Stomach (tissue), 9 donors: Measurements from ENCODE around the gene TRIM37. TPM values are rescaled to one million over a fixed set of nuclear protein-coding genes. Genes with fewer than 3 reads are reported as not detected.

Source experiments
- DNase-seq, 2 donors: peaks; one replicate each; pipeline versions ENCODE4 v3.0.0 to v3.0.0-alpha.2; 2013 to 2019
- H3K27ac ChIP-seq, 5 donors: fragments of 200-600 bp in 4 of 5; sonication (generic) in 4 of 5; one replicate each; pipeline ENCODE4 v1.5.1; 2013 to 2019; ENCODE audit warnings: mild to moderate bottlenecking in 1 of 5, moderate library complexity in 1 of 5
- H3K27me3 ChIP-seq, 3 donors: fragments of 200-600 bp; sonication (generic); one replicate each; pipeline ENCODE4 v1.5.1; 2017 to 2019; ENCODE audit warnings: mixed run types in 1 of 3
- H3K36me3 ChIP-seq, 4 donors: fragments of 200-600 bp; sonication (generic); 1 replicate in 3 of 4; 2 replicates in 1 of 4; pipeline ENCODE4 v1.5.1; 2016 to 2019
- H3K4me1 ChIP-seq, 4 donors: fragments of 200-600 bp; sonication (generic); one replicate each; pipeline ENCODE4 v1.5.1; 2016 to 2019
- H3K4me3 ChIP-seq, 4 donors: fragments of 200-600 bp; sonication (generic) in 3 of 4; one replicate each; pipeline ENCODE4 v1.5.1; 2016 to 2019; ENCODE audit warnings: mild to moderate bottlenecking in 1 of 4
- H3K9me3 ChIP-seq, 4 donors: fragments of 200-600 bp; sonication (generic); one replicate each; pipeline ENCODE4 v1.5.1; 2016 to 2019
- CTCF ChIP-seq, 7 experiments: fragments of 450-650 bp in 4 of 7; fragments of 200-600 bp in 3 of 7; sonication (generic) in 3 of 7; IDR thresholded peaks; one replicate each; pipeline ENCODE4 v1.5.1; 2016 to 2019; ENCODE audit warnings: antibody characterized with exemption in 7 of 7, control low read depth in 2 of 7, mild to moderate bottlenecking in 1 of 7
- EP300 ChIP-seq: sonication (generic); formaldehyde crosslinking; IDR thresholded peaks from one replicate; pipeline ENCODE4 v1.6.1; 2017; ENCODE audit warnings: antibody characterized with exemption
- POLR2A ChIP-seq, 4 donors: fragments of 450-650 bp; IDR thresholded peaks; one replicate each; pipeline ENCODE4 v1.6.1; 2016; ENCODE audit warnings: antibody characterized with exemption in 4 of 4, control low read depth in 2 of 4, mild to moderate bottlenecking in 1 of 4, moderate library complexity in 1 of 4
- POLR2AphosphoS5 ChIP-seq, 3 donors: sonication (generic); formaldehyde crosslinking; IDR thresholded peaks; one replicate each; pipeline ENCODE4 v1.6.1; 2016; ENCODE audit warnings: antibody characterized with exemption in 3 of 3
- WGBS, 5 donors: extraction: QIAGEN DNeasy Blood & Tissue Kit in 3 of 5; methylation state at CpG; one replicate each; pipeline versions ENCODE4 v1.1.5 to v1.1.7; 2013 to 2018; 5-methylcytosine and 5-hydroxymethylcytosine counted together
- intact Hi-C: fragments of 100-400 bp; cut with DNase I; formaldehyde crosslinking; loops from one replicate; pipeline ENCODE4 v1.15.1; 2023; ENCODE audit warnings: low total_unique reads
- polyA plus RNA-seq, 3 donors: library from polyadenylated mRNA; stranded (reverse); fragments of 200-250 nt; gene quantifications; one replicate each; pipeline ENCODE4 v1.2.3, GENCODE V29; 2013
- total RNA-seq, 5 donors: library from RNA; depleted of rRNA; stranded (reverse); fragments of >200 nt; gene quantifications; one replicate each; pipeline versions ENCODE4 v1.1.0 to v1.2.3, GENCODE V29; 2014 to 2016
- donor health status: healthy with polysubstance abuse.
- donor health status: Bipolar disorder and iron deficiency.
- donor health status: healthy.

The TRIM37 gene
- total and polyA plus RNA-seq, 8 donors = 4.9 to 68.7 (median 29.0) TPM

DNA sequence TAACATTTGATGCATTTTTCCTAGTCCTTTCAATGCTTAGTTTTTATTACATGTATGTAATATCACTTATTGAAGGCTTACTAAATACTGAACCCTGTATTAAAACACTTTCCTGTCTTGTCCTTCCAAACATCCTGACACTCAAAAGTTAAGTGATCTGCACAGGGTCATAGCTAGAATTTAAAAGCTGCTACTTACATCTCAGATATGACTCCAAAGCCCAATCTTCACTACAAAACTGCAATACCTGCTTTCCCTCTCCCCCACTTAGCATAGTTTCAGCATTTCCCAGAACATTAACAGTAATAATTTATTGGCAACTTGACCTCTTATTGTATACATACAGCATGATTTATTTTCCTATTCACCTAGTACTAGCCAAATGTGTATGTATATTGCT, 4.3 kb upstream of the TRIM37 start:
- no peak for DNase-seq
- Histone ChIP-seq H3K4me3 (no peak overlapping the region), H3K36me3 (peaks cover 4 to 28% (median 21%) of the 10 kb centered on the region in 4 donors), H3K9me3 (no peaks in the 10 kb centered on the region), H3K27ac (no peak overlapping the region), H3K4me1 (peaks cover 6 to 23% (median 15%) of the 10 kb centered on the region in 4 donors), H3K27me3 (no peaks in the 10 kb centered on the region)
- intact Hi-C loops = no loop called here
- TF ChIP-seq EP300 = no peak
- TF ChIP-seq POLR2AphosphoS5 (IDR thresholded peaks at IDR 0.05) = no peak
- TF ChIP-seq CTCF (IDR thresholded peaks at IDR 0.05) = no peak
- TF ChIP-seq POLR2A (IDR thresholded peaks at IDR 0.05) = no peak

- H3K4me3 ChIP-seq = no peak overlapping the region
- intact Hi-C loops = no loop called here
- 60 to 77% (median 66%) methylated on average over 7 of the region's 7 CpGs for WGBS, 5 donors
- no peak for TF ChIP-seq POLR2A (IDR thresholded peaks at IDR 0.05)
- no peak for TF ChIP-seq CTCF (IDR thresholded peaks at IDR 0.05)
- TF ChIP-seq EP300 = no peak
- no peak for TF ChIP-seq POLR2AphosphoS5 (IDR thresholded peaks at IDR 0.05)
- no peak overlapping the region for H3K27ac ChIP-seq
- peaks cover 4 to 19% (median 15%) of the 10 kb centered on the region in 4 donors for H3K36me3 ChIP-seq
- peaks cover 12 to 47% (median 27%) of the 10 kb centered on the region in 4 donors for H3K4me1 ChIP-seq
- no peaks in the 10 kb centered on the region for H3K9me3 ChIP-seq
- H3K27me3 ChIP-seq = no peaks in the 10 kb centered on the region
- DNase-seq = peak in 1 of 2 donors; percentile 5
These were observed 1.9 kb upstream of the TRIM37 start for GRCh38 chr17:59108400-59109102.

- intact Hi-C loops = no loop called here
- 0 to 3% (median 2%) methylated on average over 10 of the region's 10 CpGs for WGBS, 5 donors
These were observed 608 bp upstream of the TRIM37 start for GRCh38 chr17:59107306-59107670.

GRCh38 chr17:59105852-59106462, 723 bp downstream of the TRIM37 start:
- no peak for TF ChIP-seq EP300
- no peak for TF ChIP-seq POLR2A (IDR thresholded peaks at IDR 0.05)
- TF ChIP-seq CTCF (IDR thresholded peaks at IDR 0.05) = no peak
- no peak for TF ChIP-seq POLR2AphosphoS5 (IDR thresholded peaks at IDR 0.05)
- peaks cover 12 to 47% (median 27%) of the 10 kb centered on the region in 4 donors for H3K4me1 ChIP-seq
- H3K4me3 ChIP-seq = peak overlapping the region; percentile 76 to 97 (median 91)
- H3K27me3 ChIP-seq = no peaks in the 10 kb centered on the region
- peaks cover 0 to 20% (median 5%) of the 10 kb centered on the region in 4 donors for H3K36me3 ChIP-seq
- WGBS, 5 donors = 0 to 1% (median 0%) methylated on average over 11 to 18 of the region's 18 CpGs
- peak; percentile 63 to 74 for DNase-seq
- H3K27ac ChIP-seq = peak overlapping the region; percentile 92 to 95 (median 94)
- no peaks in the 10 kb centered on the region for H3K9me3 ChIP-seq
- intact Hi-C loops = no loop called here

More at GRCh38 chr17:59107306-59107670, 608 bp upstream of the TRIM37 start:
- peak overlapping the region; percentile 76 to 97 (median 91) for H3K4me3 ChIP-seq
- TF ChIP-seq POLR2A (IDR thresholded peaks at IDR 0.05) = no peak
- TF ChIP-seq POLR2AphosphoS5 (IDR thresholded peaks at IDR 0.05) = no peak
- no peak for TF ChIP-seq EP300
- no peak for TF ChIP-seq CTCF (IDR thresholded peaks at IDR 0.05)
- peak overlapping the region; percentile 92 to 95 (median 94) for H3K27ac ChIP-seq
- no peaks in the 10 kb centered on the region for H3K9me3 ChIP-seq
- H3K36me3 ChIP-seq = peaks cover 0 to 25% (median 14%) of the 10 kb centered on the region in 4 donors
- DNase-seq = no peak
- H3K4me1 ChIP-seq = peaks cover 12 to 47% (median 27%) of the 10 kb centered on the region in 4 donors
- no peaks in the 10 kb centered on the region for H3K27me3 ChIP-seq
